Measurements from ENCODE around the gene OSBPL10.

DNA sequence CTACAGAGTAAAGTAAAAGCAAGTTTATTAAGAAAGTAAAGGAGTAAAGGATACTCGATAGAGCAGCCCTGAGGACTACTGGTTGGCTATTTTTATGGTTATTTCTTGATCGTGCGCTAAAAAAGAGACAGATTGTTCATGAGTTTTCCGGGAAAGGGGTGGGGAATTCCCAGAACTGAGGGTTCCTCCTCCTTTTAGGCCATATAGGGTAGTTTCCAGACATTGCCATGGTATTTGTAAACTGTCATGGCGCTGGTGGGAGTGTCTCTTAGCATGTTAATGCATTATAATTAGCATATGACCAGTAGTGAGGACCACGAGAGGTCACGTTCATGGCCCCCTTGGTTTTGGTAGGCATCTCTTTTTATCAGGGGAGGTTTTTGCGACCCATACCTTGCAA, 213.1 kb downstream of the OSBPL10 start:
- no peak for TF ChIP-seq EP300 (IDR thresholded peaks at IDR 0.05)
- TF ChIP-seq, protein P1, sequence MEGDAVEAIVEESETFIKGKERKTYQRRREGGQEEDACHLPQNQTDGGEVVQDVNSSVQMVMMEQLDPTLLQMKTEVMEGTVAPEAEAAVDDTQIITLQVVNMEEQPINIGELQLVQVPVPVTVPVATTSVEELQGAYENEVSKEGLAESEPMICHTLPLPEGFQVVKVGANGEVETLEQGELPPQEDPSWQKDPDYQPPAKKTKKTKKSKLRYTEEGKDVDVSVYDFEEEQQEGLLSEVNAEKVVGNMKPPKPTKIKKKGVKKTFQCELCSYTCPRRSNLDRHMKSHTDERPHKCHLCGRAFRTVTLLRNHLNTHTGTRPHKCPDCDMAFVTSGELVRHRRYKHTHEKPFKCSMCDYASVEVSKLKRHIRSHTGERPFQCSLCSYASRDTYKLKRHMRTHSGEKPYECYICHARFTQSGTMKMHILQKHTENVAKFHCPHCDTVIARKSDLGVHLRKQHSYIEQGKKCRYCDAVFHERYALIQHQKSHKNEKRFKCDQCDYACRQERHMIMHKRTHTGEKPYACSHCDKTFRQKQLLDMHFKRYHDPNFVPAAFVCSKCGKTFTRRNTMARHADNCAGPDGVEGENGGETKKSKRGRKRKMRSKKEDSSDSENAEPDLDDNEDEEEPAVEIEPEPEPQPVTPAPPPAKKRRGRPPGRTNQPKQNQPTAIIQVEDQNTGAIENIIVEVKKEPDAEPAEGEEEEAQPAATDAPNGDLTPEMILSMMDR (IDR thresholded peaks at IDR 0.05): no peak
- no peak for TF ChIP-seq POLR2A (IDR thresholded peaks at IDR 0.05)

Measured in stomach (tissue), 4 donors.